Smooth muscle cell (in vitro differentiated cells): Measurements from ENCODE around the gene PDE3A. TPM values are rescaled to one million over a fixed set of nuclear protein-coding genes. Genes with fewer than 3 reads are reported as not detected.

Experiments used
- DNase-seq: peaks from one replicate; lab custom pipeline; 2025; ENCODE audit not compliant: unreplicated experiment; lab: John Stamatoyannopoulos, UW
- H2AFZ ChIP-seq: fragments of 200-600 bp; sonication (generic); 2 replicates; pipeline ENCODE4 v1.6.0; 2016; ENCODE audit warnings: antibody characterized with exemption, low read depth, mild to moderate bottlenecking
- H3F3A ChIP-seq: fragments of 200-600 bp; sonication (generic); 2 replicates; pipeline ENCODE4 v1.6.0; 2017; ENCODE audit warnings: antibody characterized with exemption, low read depth
- H3K27ac ChIP-seq: fragments of 200-600 bp; sonication (generic); 2 replicates; pipeline ENCODE4 v1.5.1; 2016; ENCODE audit warnings: low read depth, mild to moderate bottlenecking
- H3K27me3 ChIP-seq: fragments of 200-600 bp; sonication (generic); 2 replicates; pipeline ENCODE4 v1.6.1; 2016; ENCODE audit warnings: low read depth, mild to moderate bottlenecking
- H3K36me3 ChIP-seq: fragments of 200-600 bp; sonication (generic); 2 replicates; pipeline ENCODE4 v1.5.1; 2016; ENCODE audit warnings: low read depth
- H3K4me1 ChIP-seq: fragments of 200-600 bp; sonication (generic); 2 replicates; pipeline ENCODE4 v1.5.1; 2016; ENCODE audit warnings: low read depth
- H3K4me2 ChIP-seq: fragments of 200-600 bp; sonication (generic); 2 replicates; pipeline ENCODE4 v1.6.0; 2016; ENCODE audit warnings: mild to moderate bottlenecking
- H3K4me3 ChIP-seq: fragments of 200-600 bp; sonication (generic); 2 replicates; pipeline ENCODE4 v1.5.1; 2016; ENCODE audit warnings: mild to moderate bottlenecking
- H3K79me2 ChIP-seq: fragments of 200-600 bp; sonication (generic); 2 replicates; pipeline ENCODE4 v1.6.0; 2016; ENCODE audit warnings: low read depth, mild to moderate bottlenecking
- H3K9ac ChIP-seq: fragments of 200-600 bp; sonication (generic); 2 replicates; pipeline ENCODE4 v1.6.0; 2016; ENCODE audit warnings: low read depth
- H3K9me3 ChIP-seq: fragments of 200-600 bp; sonication (generic); replicated peaks from 2 replicates; pipeline ENCODE4 v1.5.1; 2016; ENCODE audit warnings: low read depth
- H4K20me1 ChIP-seq: fragments of 200-600 bp; sonication (generic); 2 replicates; pipeline ENCODE4 v1.6.0; 2016; ENCODE audit warnings: low read depth
- CTCF ChIP-seq: fragments of 200-600 bp; sonication (generic); IDR thresholded peaks from 2 replicates; pipeline ENCODE4 v1.5.1; 2017; ENCODE audit warnings: borderline replicate concordance, mild to moderate bottlenecking, antibody characterized with exemption; ENCODE audit not compliant: insufficient read depth, poor library complexity, severe bottlenecking
- WGBS: methylation state at CpG from one replicate; pipeline ENCODE4 v1.1.7; 2016; ENCODE audit warnings: low lambda C conversion rate; 5-methylcytosine and 5-hydroxymethylcytosine counted together
- polyA plus RNA-seq: library from polyadenylated mRNA; unstranded; fragments of >200 nt; fragmentation: Nextera tagmentation; extraction: Ambion mirVana; gene quantifications from 2 replicates; pipeline ENCODE4 v1.2.1, GENCODE V29; 2016
- total RNA-seq: library from RNA; depleted of rRNA; stranded (reverse); fragments of >200 nt; gene quantifications from 2 replicates; pipeline ENCODE4 v1.2.3, GENCODE V29; 2014

The PDE3A gene
- total and polyA plus RNA-seq, 2 experiments from 2014 or later, result 1.3 to 6.1 TPM

DNA sequence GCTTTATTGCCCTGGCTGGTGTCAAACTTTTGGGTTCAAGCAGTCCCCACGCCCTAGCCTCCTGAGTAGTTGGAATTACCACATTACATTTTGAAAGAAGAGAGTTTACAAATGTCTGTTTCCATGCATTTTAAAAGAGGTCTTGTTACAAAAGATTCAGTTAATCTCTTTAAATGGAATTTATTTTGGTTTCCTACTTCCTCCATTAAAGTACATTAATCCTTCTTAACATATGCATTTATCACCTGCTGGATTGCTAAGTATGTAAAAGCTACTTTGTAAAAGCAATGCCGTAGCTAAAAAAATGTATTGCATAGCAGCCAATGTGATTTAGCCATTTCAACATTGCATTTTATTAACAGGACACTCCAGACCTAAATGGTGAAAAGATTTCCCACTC lies 80.4 kb downstream of the PDE3A start:
- Histone ChIP-seq H3K36me3 (no peaks in the 10 kb centered on the region), H2AFZ (no peak overlapping the region), H3K9me3 (no peaks in the 10 kb centered on the region), H3K79me2 (no peaks in the 10 kb centered on the region), H3K27ac (no peak overlapping the region), H4K20me1 (no peaks in the 10 kb centered on the region), H3K4me1 (peaks cover 8% of the 10 kb centered on the region), H3F3A (no peaks in the 10 kb centered on the region), H3K27me3 (no peaks in the 10 kb centered on the region), H3K9ac (no peak overlapping the region), H3K4me2 (no peak overlapping the region), H3K4me3 (no peak overlapping the region)
- no peak for DNase-seq
- 87% methylated on average over 2 of the region's 2 CpGs for WGBS
- no peak for TF ChIP-seq CTCF

DNA sequence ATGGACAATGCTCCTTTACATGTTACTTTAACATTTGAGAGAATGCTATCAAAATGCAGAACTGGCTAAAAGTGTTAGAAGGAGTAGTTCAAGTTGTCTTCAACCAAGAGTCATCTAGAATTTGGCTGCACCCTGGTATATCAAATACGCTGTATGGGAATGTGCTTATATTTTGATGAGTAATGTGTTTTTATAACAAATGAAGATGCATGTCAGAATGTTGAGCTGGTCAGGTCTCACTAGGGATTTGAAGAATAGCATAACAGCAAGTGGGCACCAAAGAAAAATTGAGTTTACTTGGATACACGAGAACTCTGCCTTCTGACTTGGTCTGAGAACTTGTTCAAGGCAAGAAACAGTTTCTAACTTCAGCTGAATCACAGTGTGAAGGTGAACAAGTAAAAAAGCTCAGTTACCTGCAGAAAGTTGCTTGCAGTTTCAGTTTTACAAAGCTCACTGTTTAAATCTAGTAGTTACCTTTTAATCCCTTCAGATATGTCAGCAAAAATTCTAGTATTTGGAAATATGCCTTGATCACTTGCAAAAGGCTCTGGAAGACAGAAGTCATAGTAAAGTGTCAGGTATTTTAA lies 82.3 kb downstream of the PDE3A start:
- Histone ChIP-seq H3F3A (no peaks in the 10 kb centered on the region), H3K4me2 (no peak overlapping the region), H3K9ac (no peak overlapping the region), H3K79me2 (no peaks in the 10 kb centered on the region), H4K20me1 (no peaks in the 10 kb centered on the region), H3K9me3 (no peaks in the 10 kb centered on the region), H3K27ac (no peak overlapping the region), H3K4me1 (peaks cover 4% of the 10 kb centered on the region), H3K36me3 (no peaks in the 10 kb centered on the region), H3K27me3 (no peaks in the 10 kb centered on the region), H2AFZ (no peak overlapping the region), H3K4me3 (no peak overlapping the region)
- no peak for DNase-seq
- no peak for TF ChIP-seq CTCF
- 91% methylated on average over 2 of the region's 2 CpGs for WGBS

DNA sequence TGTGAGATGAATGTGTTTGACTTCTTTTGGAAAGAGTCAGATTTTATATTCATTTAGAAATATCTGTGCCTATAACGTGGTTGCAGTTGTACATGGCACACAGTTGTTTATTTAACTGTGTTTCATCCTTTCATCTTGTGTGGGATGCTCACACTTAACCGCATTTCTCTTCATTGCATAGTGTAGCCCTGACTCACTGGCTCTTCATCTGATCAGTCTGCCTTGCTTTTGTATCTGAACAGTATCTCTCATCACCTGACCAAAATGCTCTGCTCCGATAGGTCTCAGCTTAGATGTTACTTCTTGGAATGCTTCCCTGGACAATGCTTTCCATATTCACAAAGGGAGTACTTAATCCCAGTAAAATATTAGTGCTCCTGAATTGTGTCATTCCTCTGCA lies 83.4 kb downstream of the PDE3A start:
- WGBS, result 23% methylated on average over 3 of the region's 3 CpGs
- H3F3A ChIP-seq, result no peaks in the 10 kb centered on the region
- no peak for TF ChIP-seq CTCF
- H3K4me3 ChIP-seq, result no peak overlapping the region
- H3K4me2 ChIP-seq, result peak overlapping the region; percentile 14
- DNase-seq, result no peak
- no peak overlapping the region for H3K9ac ChIP-seq
- no peaks in the 10 kb centered on the region for H3K36me3 ChIP-seq
- H2AFZ ChIP-seq, result no peak overlapping the region
- H4K20me1 ChIP-seq, result no peaks in the 10 kb centered on the region
- no peaks in the 10 kb centered on the region for H3K79me2 ChIP-seq
- H3K27ac ChIP-seq, result peak overlapping the region; percentile 31
- H3K9me3 ChIP-seq, result no peaks in the 10 kb centered on the region
- peaks cover 4% of the 10 kb centered on the region for H3K4me1 ChIP-seq
- H3K27me3 ChIP-seq, result no peaks in the 10 kb centered on the region

- no peak for DNase-seq
- H3K4me3 ChIP-seq, result no peak overlapping the region
- peak overlapping the region; percentile 14 for H3K4me2 ChIP-seq
- H3K79me2 ChIP-seq, result no peaks in the 10 kb centered on the region
- WGBS, result 93% methylated on average over 4 of the region's 4 CpGs
- no peak for TF ChIP-seq CTCF
- no peak overlapping the region for H3K9ac ChIP-seq
- H4K20me1 ChIP-seq, result no peaks in the 10 kb centered on the region
- H2AFZ ChIP-seq, result no peak overlapping the region
- H3K27ac ChIP-seq, result peak overlapping the region; percentile 3
- H3F3A ChIP-seq, result no peaks in the 10 kb centered on the region
- H3K9me3 ChIP-seq, result no peaks in the 10 kb centered on the region
- H3K27me3 ChIP-seq, result no peaks in the 10 kb centered on the region
- no peaks in the 10 kb centered on the region for H3K36me3 ChIP-seq
- peaks cover 4% of the 10 kb centered on the region for H3K4me1 ChIP-seq
Observed at GRCh38 chr12:20452496-20453010, 84.2 kb downstream of the PDE3A start.
